Tibial nerve (tissue), 4 donors: ENCODE measurements around the gene LAMC3.

ENCODE experiments used
- EP300 ChIP-seq, 2 donors: sonication (generic); formaldehyde crosslinking; IDR thresholded peaks; one replicate each; pipeline ENCODE4 v1.6.1; 2017; ENCODE audit warnings: antibody characterized with exemption in 2 of 2, mild to moderate bottlenecking in 1 of 2
- POLR2A ChIP-seq, 2 donors: fragments of 450-650 bp; IDR thresholded peaks; one replicate each; pipeline ENCODE4 v1.6.1; 2017; ENCODE audit warnings: antibody characterized with exemption in 2 of 2, mild to moderate bottlenecking in 2 of 2, moderate library complexity in 2 of 2
- TF ChIP-seq, protein P1 (sequence below), 5 experiments: fragments of 200-600 bp in 3 of 5; fragments of 450-650 bp in 2 of 5; sonication (generic) in 3 of 5; IDR thresholded peaks; one replicate each; pipeline ENCODE4 v1.5.1; 2016 to 2019; ENCODE audit warnings: antibody characterized with exemption in 5 of 5, mild to moderate bottlenecking in 3 of 5, moderate library complexity in 2 of 5

DNA sequence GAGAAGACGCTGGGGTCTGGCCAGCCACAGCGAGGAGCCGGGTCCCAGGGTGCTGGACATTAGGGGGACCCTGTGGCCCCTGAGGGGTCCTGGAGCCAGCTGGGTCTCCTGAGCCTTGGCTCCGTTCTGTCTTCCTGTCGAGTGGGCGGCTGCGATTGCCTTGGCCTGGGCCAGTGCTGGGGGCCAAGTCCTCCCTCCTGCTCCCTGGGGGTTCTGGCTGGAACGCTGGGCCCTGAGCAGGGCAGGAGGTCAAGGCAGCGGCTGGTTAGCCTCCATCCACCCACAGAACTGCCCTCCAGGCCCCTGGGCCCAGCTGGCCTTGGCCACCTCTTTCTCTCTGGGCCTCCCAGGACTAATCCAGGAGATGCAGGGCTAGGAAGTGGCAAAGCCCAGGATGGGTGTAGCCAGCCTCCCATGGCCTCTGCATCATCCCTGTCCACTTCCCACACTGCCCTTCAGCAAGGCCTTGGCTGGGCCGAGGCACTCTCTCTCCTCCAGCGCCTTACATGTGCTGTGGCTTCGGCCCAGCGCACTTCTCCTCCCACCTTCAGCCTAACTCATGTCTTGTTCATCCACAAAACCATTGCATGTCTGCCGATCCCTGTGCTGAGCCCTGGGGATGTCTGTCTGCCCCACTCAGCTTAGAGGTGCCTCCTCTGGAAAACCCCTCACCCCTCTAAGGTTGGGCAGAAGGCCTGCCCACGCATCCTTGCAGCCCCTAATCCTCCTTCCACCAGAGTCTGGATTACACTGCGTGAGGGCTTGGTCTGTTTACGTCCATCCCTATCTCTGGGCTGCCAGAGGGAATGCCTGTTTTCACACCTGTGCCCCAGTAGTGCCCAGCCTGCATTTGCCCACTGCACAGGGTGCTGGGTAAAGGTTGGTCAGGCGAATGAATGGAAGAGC, 5.0 kb downstream of the LAMC3 start:
- TF ChIP-seq, protein P1, sequence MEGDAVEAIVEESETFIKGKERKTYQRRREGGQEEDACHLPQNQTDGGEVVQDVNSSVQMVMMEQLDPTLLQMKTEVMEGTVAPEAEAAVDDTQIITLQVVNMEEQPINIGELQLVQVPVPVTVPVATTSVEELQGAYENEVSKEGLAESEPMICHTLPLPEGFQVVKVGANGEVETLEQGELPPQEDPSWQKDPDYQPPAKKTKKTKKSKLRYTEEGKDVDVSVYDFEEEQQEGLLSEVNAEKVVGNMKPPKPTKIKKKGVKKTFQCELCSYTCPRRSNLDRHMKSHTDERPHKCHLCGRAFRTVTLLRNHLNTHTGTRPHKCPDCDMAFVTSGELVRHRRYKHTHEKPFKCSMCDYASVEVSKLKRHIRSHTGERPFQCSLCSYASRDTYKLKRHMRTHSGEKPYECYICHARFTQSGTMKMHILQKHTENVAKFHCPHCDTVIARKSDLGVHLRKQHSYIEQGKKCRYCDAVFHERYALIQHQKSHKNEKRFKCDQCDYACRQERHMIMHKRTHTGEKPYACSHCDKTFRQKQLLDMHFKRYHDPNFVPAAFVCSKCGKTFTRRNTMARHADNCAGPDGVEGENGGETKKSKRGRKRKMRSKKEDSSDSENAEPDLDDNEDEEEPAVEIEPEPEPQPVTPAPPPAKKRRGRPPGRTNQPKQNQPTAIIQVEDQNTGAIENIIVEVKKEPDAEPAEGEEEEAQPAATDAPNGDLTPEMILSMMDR (IDR thresholded peaks at IDR 0.05), result no peak
- TF ChIP-seq POLR2A (IDR thresholded peaks at IDR 0.05) (no peak), EP300 (IDR thresholded peaks at IDR 0.05) (no peak)
